GM19023 (cell line): Measurements from ENCODE around the gene RASSF4.
"Not testable (repeated sequence)": the region's sequence is repeated elsewhere in the genome, so short reads cannot be mapped to it uniquely, and the experiment has no call there.

ENCODE experiments used
- ATAC-seq: cut with Tn5 transposase; IDR thresholded peaks from one replicate; pipeline ENCODE4 v1.9.1; 2021; ENCODE audit warnings: mild to moderate bottlenecking, moderate library complexity; ENCODE audit not compliant: unreplicated experiment

The RASSF4 gene

DNA sequence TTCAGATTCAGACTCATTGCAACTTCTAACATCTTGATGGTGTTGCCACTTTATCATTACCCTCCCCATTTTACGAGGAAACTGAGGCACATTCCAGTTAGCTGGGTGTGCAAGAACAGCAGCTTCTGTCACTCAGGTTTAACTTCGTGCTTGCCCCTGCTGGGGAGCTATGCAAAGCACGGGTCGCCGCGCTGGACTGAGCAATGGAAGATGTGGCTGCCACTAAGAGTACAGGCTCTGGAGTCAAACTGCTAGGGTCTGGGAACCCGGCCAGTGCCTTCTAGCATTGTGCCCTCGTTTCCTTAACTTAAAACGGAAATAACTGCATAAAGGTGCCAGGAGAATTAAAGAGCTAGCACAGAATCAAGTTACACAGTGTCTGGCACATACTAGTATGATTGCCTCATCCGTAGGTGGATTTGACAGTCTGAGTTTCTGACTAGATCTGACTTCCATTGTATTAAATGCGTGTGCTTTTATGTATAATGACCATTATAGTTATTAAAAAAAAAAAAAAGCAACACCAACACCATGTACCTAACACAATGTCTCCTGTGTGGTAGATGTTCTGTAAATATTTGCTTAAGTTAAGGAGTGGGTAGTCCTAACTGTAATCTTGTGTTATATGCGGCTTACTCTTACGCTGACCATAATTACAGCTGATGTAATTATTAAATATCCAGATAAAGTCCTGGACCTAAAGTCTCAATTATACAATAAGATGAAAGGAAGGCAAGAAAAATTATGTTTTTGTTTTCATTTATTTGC lies 42.0 kb downstream of the RASSF4 start:
- ATAC-seq: peak; percentile 79

DNA sequence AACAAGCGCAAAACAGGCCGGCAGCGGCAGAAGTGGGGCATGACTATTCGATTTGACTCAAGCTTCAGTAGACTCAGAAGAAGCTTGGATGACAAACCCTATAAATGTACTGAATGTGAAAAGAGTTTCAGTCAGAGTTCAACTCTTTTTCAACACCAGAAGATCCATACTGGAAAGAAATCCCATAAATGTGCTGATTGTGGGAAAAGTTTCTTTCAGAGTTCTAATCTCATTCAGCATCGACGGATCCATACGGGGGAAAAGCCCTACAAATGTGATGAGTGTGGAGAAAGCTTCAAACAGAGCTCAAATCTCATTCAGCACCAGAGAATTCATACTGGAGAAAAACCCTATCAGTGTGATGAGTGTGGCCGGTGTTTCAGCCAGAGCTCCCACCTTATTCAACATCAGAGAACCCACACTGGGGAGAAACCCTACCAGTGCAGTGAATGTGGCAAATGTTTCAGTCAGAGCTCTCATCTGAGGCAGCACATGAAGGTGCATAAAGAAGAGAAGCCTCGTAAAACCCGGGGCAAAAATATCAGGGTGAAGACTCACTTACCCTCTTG lies 43.9 kb downstream of the RASSF4 start:
- ATAC-seq: no peak

DNA sequence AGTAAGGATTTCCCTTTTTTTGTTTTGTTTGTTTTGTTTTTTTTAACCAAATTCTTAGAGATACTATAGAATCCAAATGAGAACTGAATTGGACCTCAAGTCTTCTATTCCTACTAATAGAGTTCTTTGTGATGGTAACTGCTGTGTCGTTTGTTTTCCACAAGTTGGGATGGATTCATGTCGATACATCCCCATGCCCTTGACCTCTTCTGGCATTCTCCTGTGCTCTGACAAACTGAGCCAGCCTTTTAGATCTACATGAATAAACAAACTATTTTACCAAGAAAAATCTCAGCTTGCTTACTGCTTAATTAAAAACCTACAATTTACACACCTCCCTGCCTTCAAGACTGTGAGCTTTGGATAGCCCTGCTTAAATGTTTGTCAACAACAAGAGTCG lies 45.1 kb downstream of the RASSF4 start:
- no peak for ATAC-seq

DNA sequence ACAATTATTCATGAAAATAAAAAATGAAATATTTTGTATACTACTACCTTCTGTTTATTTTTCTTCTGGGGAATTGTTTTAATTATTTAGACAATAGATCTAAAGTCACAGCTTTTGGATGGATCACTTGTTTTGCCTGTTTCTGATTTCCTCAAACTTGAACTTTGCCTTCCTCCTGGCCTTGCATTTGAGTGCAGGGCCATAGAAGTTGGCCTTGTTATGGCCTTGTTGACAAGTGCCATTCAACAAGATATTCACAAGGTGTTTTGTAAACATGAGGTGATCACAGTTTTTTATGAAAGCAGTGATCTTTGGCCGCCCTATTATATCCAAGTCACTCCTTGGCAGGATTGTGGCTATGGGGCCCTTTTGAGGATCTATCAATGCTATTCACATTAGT lies 45.7 kb downstream of the RASSF4 start:
- no peak for ATAC-seq

DNA sequence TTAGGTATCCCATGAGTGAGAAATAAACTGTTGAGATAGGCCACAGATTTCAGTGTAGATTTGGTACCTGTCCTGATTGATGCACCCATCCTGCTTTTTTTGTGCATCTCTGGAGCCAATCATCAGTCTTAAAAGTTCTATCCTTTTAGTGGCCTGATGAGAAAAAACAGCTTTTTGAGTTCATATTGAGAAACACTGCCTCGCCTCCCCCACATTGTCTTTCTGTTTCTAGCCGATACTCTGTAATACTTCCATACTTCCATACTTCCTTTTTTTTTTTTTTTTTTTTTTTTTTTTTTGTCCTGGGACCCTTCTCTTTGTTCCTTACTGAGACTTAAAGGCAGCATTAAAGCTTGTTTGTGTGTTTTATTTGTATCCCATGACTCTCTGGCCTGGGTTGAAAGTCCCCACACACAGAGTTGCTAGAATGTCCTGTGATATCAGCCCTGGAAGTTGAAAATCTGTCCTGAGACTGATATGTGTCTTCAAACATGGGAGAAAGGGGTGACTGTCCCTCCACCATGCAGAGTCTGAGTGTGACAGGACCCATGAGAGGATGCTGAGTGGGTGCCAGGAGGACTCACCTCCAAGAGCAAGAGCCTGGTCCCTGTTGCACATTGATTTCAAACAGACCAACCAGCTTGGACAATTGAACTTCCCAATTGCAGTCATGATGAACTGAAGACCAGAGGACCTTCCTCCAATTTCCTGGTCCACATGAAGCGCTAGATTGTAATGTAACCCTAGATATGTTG lies 46.9 kb downstream of the RASSF4 start:
- ATAC-seq: no peak

DNA sequence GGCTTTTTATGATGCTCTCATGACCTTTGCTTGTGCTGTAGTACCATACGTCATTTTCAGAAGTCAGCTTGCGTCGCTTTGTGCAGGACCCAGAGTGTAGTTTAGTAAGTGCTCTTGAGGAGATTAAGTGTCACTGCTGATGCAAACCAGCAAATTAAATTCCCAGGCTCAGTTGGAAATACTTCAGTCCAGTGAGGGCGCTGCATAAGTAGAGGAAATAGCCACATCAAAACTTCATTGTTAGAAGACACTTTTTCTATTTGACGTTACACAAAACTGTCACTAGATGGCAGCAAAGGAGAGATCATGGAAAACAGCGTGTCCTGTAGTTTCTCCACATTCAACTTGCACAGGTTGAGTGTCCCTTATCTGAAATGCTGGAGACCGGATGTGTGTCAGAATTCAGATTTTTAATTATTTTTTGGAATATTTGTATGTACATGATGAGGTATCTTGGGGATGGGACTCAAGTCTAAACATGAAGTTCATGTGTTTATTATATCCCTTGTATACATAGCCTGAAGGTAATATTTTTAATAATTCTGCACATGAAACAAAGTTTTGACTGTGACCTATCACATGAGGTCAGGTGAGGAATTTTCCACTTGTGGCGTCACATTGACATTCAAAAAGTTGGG lies 49.0 kb downstream of the RASSF4 start:
- ATAC-seq: peak; percentile 62

DNA sequence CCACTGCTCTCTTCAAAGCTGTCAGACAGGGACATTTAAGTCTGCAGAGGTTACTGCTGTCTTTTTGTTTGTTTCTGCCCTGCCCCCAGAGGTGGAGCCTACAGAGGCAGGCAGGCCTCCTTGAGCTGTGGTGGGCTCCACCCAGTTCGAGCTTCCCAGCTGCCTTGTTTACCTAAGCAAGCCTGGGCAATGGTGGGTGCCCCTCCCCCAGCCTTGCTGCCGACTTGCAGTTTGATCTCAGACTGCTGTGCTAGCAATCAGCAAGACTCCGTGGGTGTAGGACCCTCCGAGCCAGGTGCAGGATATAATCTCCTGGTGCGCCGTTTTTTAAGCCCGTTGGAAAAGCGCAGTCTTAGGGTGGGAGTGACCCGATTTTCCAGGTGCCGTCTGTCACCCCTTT lies 55.0 kb downstream of the RASSF4 start:
- not testable (repeated sequence) for ATAC-seq

DNA sequence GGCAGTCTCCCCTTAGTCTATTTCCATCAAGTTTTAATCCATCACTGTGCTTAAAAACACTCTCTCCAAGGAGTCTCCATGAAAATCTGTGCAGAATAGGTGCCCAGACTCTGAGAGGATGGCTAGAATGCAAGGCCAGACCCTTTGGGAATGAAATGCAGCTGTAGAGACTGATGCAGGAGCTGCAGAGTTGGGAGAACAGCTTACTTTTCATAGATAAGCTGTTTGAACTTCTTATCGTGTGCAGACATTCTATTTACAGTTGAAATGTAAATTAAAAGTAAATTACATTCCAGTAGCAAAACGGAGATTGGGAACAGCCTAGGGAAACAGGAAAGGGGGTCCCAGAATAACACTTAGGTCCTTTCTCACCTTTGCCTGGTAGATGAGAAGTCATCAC lies 56.0 kb downstream of the RASSF4 start:
- ATAC-seq: no peak

DNA sequence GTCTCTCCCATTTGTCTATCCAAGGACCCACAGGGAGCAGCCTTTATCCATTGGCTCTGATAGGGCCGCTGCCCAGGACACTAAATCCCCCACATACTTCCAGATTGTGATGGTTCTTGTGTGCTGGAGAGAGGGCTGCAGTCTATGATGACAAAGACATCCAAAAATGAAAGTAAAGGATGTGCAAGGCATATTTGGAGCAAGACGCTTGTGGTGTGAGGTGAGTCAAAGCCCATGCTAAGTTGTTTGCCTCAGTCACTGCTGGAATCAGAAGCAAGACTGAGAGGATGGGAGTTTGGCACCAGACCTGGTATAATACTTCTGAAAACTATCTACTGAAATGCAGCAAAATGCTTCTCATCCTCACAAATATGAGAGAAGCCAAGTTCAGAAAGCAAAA lies 63.8 kb downstream of the RASSF4 start:
- ATAC-seq: no peak

DNA sequence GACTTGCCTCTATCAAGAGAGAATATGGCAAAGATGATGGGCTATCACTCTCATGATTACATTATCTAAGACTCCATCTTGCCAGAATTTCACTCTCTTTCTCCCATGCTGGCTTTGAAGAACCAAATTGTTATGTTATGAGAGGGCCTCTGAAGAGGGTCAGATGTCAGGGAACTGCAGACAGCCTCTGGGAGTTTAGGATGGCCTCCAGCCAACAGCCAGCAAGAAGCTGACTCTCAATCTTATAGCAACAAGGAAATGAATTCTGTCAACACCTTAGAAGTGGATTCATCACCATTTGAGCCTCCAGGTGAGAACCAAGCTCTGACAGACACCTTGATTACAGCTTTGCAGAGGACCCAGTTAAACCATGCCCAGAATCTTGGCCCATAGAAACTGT lies 74.7 kb downstream of the RASSF4 start:
- ATAC-seq: no peak

DNA sequence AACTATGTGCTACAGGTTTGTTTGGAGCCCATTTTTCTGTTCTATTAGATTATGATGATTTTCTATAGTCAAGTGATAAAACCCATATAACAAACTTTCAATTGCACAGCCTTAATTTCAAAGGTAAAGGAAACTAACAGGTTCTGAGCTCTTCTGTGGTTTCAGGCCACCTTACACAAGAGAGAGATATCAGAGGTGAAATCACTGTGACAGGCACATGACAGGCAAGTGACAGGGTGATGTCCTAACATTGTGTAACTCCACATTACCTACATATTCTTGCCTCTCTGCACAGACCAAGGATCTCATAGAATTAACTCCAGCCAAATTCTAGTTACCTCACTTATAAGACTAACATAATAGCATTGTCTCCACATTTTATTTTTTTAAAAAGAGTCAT lies 76.1 kb downstream of the RASSF4 start:
- no peak for ATAC-seq

DNA sequence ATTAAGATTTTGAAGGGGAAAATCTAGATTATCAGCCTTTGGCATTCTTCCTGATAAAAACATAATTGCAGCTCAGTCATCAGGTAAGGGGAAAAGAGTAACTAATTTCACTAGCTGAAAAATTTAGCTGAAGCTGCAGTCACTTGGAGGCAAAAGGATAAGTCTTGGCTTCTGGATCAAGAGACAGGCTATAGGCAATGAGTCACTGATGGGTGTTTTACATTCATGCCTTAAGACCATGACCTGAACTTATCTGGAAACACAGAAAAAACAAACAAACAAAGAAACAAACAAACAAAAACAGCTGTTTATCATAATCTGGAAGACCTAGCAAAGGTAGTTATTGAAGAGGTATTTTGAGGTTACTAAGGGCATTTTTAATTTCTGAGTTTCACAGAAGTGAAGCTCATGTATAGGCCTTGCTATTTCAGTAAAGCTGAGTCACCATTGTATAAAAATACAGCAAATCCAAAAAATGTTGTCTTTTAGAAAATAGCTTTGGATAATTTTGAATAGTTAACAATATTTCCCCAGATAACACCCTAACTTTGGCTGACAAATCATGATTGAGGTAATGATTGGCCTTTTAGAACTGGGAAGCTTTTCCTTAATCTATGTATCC lies 81.4 kb downstream of the RASSF4 start:
- no peak for ATAC-seq

DNA sequence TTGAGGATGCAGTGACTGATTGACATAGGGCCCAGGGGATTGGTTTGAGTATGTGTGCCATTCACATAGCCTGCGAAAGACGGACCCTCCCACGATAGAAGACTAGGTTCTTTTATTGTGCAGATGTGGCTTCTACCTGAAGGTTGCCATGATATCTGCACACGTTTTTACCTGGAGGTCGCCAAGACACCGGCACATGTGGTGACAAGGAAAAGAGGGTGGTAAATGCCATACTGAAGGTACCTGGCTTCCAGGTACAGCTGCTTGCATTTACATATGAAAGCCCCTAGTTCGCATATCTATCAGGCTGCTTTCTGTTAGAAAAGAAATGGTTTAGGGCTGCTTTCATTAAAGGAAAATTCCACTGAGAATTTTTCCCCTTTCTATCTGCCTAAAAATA lies 84.7 kb downstream of the RASSF4 start:
- no peak for ATAC-seq
